Natural killer cell (primary cell): ENCODE data around the gene OSBPL1A. TPM values are rescaled to one million over a fixed set of nuclear protein-coding genes. Genes with fewer than 3 reads are reported as not detected.

ENCODE experiments used
- ATAC-seq, 3 donors: fragments of 150-1000 bp in 2 of 3; fragments of 200-7000 bp in 1 of 3; cut with Tn5 transposase; 1 replicate in 1 of 3; 2 replicates in 2 of 3; pipeline ENCODE4 v1.10.0; 2021; ENCODE audit warnings: mild to moderate bottlenecking in 2 of 3, moderate library complexity in 2 of 3
- DNase-seq, 2 donors: peaks; one replicate each; pipeline versions ENCODE4 v3.0.0 to v3.0.0-alpha.2; 2013 to 2021; ENCODE audit warnings: mixed read lengths in 1 of 2
- H3K27ac ChIP-seq: one replicate; pipeline ENCODE4 v1.5.1; 2013; ENCODE audit warnings: mild to moderate bottlenecking, low read length
- H3K27me3 ChIP-seq: one replicate; pipeline ENCODE4 v1.6.1; 2013; ENCODE audit warnings: low read length; ENCODE audit not compliant: control insufficient read depth, insufficient read depth
- H3K36me3 ChIP-seq: one replicate; pipeline ENCODE4 v1.6.1; 2013; ENCODE audit warnings: low read length; ENCODE audit not compliant: control insufficient read depth, insufficient read depth
- H3K4me1 ChIP-seq: one replicate; pipeline ENCODE4 v1.6.1; 2013; ENCODE audit warnings: low read length; ENCODE audit not compliant: control insufficient read depth, insufficient read depth
- H3K4me3 ChIP-seq: one replicate; pipeline ENCODE4 v1.5.1; 2013; ENCODE audit warnings: low read length
- H3K9me3 ChIP-seq: one replicate; pipeline ENCODE4 v1.6.1; 2013; ENCODE audit warnings: low read length; ENCODE audit not compliant: control insufficient read depth, insufficient read depth
- H3K27ac Mint-ChIP-seq, 2 donors: one replicate each; pipeline ENCODE4 v1.8.0; 2022; ENCODE audit warnings: mild to moderate bottlenecking in 2 of 2, mixed read lengths in 2 of 2, moderate library complexity in 1 of 2
- H3K27me3 Mint-ChIP-seq, 2 donors: one replicate each; pipeline ENCODE4 v1.8.0; 2022; ENCODE audit warnings: low read depth in 2 of 2, mixed read lengths in 2 of 2
- H3K36me3 Mint-ChIP-seq: one replicate; pipeline ENCODE4 v1.8.0; 2022; ENCODE audit warnings: mixed read lengths
- H3K4me1 Mint-ChIP-seq, 2 donors: one replicate each; pipeline ENCODE4 v1.8.0; 2022; ENCODE audit warnings: mixed read lengths in 2 of 2
- H3K4me3 Mint-ChIP-seq: one replicate; pipeline ENCODE4 v1.8.0; 2022; ENCODE audit warnings: mild to moderate bottlenecking, moderate library complexity, mixed read lengths
- H3K9me3 Mint-ChIP-seq, 2 donors: one replicate each; pipeline ENCODE4 v1.8.0; 2022; ENCODE audit warnings: mixed read lengths in 2 of 2
- CTCF ChIP-seq: fragments of 200-600 bp; IDR thresholded peaks from one replicate; pipeline ENCODE4 v1.8.0; 2022; ENCODE audit warnings: antibody characterized with exemption
- WGBS: methylation state at CpG from one replicate; pipeline ENCODE4 v1.1.7; 2013; ENCODE audit warnings: missing lambda C conversion rate; ENCODE audit not compliant: insufficient coverage; 5-methylcytosine and 5-hydroxymethylcytosine counted together
- intact Hi-C: fragments of 100-400 bp; cut with micrococcal nuclease; formaldehyde crosslinking; loops from one replicate; pipeline ENCODE4 v1.14.2; 2022
- total RNA-seq, 4 donors: library from RNA; stranded (reverse); fragments of 120-200 nt in 1 of 4; gene quantifications; one replicate each; pipeline versions ENCODE4 v1.2.3 to v1.2.4, GENCODE V29; 2013 to 2022

OSBPL1A gene
- total RNA-seq, 3 donors from 2014 or later (not counting 1 experiment from before 2014, with no cell fraction given): 1.2 to 32.5 (median 1.5) TPM

GRCh38 chr18:24200494-24201290 is 196.9 kb downstream of the OSBPL1A start:
- WGBS: 83% methylated on average over 10 of the region's 11 CpGs
- H3K9me3 ChIP-seq: no peaks in the 10 kb centered on the region

GRCh38 chr18:24199372-24199962 is 198.2 kb downstream of the OSBPL1A start:
- Histone ChIP-seq H3K9me3 (no peaks in the 10 kb centered on the region), H3K36me3 (no peaks in the 10 kb centered on the region), H3K27me3 (no peaks in the 10 kb centered on the region), H3K27ac (no peak overlapping the region), H3K4me3 (no peak overlapping the region), H3K4me1 (no peaks in the 10 kb centered on the region)
- WGBS: 82% methylated on average over 5 of the region's 5 CpGs
- no peak for TF ChIP-seq CTCF
- Mint-ChIP-seq H3K27me3 (peaks cover 10% of the 10 kb centered on the region in 2 donors), H3K27ac (no peak overlapping the region), H3K4me3 (no peak overlapping the region), H3K36me3 (no peaks in the 10 kb centered on the region), H3K9me3 (no peaks in the 10 kb centered on the region), H3K4me1 (no peaks in the 10 kb centered on the region)
- ATAC-seq: no peak
- no peak for DNase-seq
- intact Hi-C loops: no loop called here

More at GRCh38 chr18:24200494-24201290, 196.9 kb downstream of the OSBPL1A start:
- Mint-ChIP-seq H3K27ac (no peak overlapping the region), H3K27me3 (peaks cover 8 to 15% of the 10 kb centered on the region in 2 donors), H3K4me1 (no peaks in the 10 kb centered on the region), H3K4me3 (no peak overlapping the region), H3K36me3 (no peaks in the 10 kb centered on the region), H3K9me3 (no peaks in the 10 kb centered on the region)
- ATAC-seq: no peak
- H3K27ac ChIP-seq: no peak overlapping the region
- no peaks in the 10 kb centered on the region for H3K4me1 ChIP-seq
- no peak for TF ChIP-seq CTCF
- intact Hi-C loops: no loop called here
- no peak overlapping the region for H3K4me3 ChIP-seq
- H3K36me3 ChIP-seq: no peaks in the 10 kb centered on the region
- H3K27me3 ChIP-seq: no peaks in the 10 kb centered on the region
- no peak for DNase-seq

GRCh38 chr18:24198461-24198860 is 199.2 kb downstream of the OSBPL1A start:
- intact Hi-C loops: no loop called here
- TF ChIP-seq CTCF: no peak
- H3K27me3 Mint-ChIP-seq: peaks cover 7 to 14% of the 10 kb centered on the region in 2 donors
- DNase-seq: no peak
- H3K27ac ChIP-seq: no peak overlapping the region
- H3K4me3 Mint-ChIP-seq: no peak overlapping the region
- no peaks in the 10 kb centered on the region for H3K9me3 Mint-ChIP-seq
- no peaks in the 10 kb centered on the region for H3K4me1 ChIP-seq
- no peak overlapping the region for H3K27ac Mint-ChIP-seq
- no peaks in the 10 kb centered on the region for H3K9me3 ChIP-seq
- H3K4me1 Mint-ChIP-seq: no peaks in the 10 kb centered on the region
- no peaks in the 10 kb centered on the region for H3K27me3 ChIP-seq
- no peaks in the 10 kb centered on the region for H3K36me3 Mint-ChIP-seq
- WGBS: 88% methylated on average over 9 of the region's 9 CpGs
- no peak overlapping the region for H3K4me3 ChIP-seq
- no peaks in the 10 kb centered on the region for H3K36me3 ChIP-seq
- no peak for ATAC-seq
